ENCODE data around the gene LPAR3. TPM values are rescaled to one million over a fixed set of nuclear protein-coding genes. Genes with fewer than 3 reads are reported as not detected.

LPAR3 gene
- total and polyA plus RNA-seq, 2 of the 13 experiments (the other 11 are each of a cell fraction or from before 2014, with no cell fraction given): not detected

- H3K4me3 ChIP-seq (replicated peaks in 1 of 3; ENCODE audit: insufficient read depth in 1 of 3, low read depth in 2 of 3, low read length in 3 of 3): no peak overlapping the region
- no peak overlapping the region for H3K9ac ChIP-seq (ENCODE audit: insufficient read depth, low read depth, low read length)
- CTCF ChIA-PET (ENCODE audit: low intra/inter-chr PET ratio, low total read pairs): no interaction called here
- ATAC-seq (no peak), DNase-seq (ENCODE audit: low spot score) (no peak), FAIRE-seq (no peak)
- no peak overlapping the region for H2AFZ ChIP-seq (ENCODE audit: low read length)
- no peaks in the 10 kb centered on the region for H3K9me3 ChIP-seq (ENCODE audit: low read length)
- no peaks in the 10 kb centered on the region for H4K20me1 ChIP-seq (ENCODE audit: insufficient read depth, low read length)
- TF ChIP-seq ZC3H13 (CRISPR knock-in tag; IDR thresholded peaks at IDR 0.05) (no peak), ZNF605 (CRISPR knock-in tag; IDR thresholded peaks at IDR 0.05) (no peak)
- no peaks in the 10 kb centered on the region for H3K79me2 ChIP-seq (ENCODE audit: insufficient read depth, low read length)
- no peaks in the 10 kb centered on the region for H3K4me1 ChIP-seq (ENCODE audit: insufficient read depth, low read length)
- POLR2A ChIA-PET: no interaction called here
- H3K27me3 ChIP-seq (ENCODE audit: control insufficient read depth in 1 of 2, insufficient read depth in 2 of 2, low read length in 2 of 2): no peaks in the 10 kb centered on the region
- H3K4me2 ChIP-seq (ENCODE audit: low read depth, low read length): no peak overlapping the region
- no peak overlapping the region for H3K27ac ChIP-seq (ENCODE audit: extremely low read length, insufficient read depth, low read length)
- BruUV-seq (replicated peaks): no TSS peak
- 13% methylated on average over 3 of the region's 3 CpGs for WGBS (ENCODE audit: low lambda C conversion rate)
- in situ Hi-C loops (cut with HindIII; ENCODE audit: extremely low pct_ligation_motif_present, low pct_unique_long_range_greater_than_20kb) (no loop called here), intact Hi-C loops (cut with micrococcal nuclease; ENCODE audit: unreplicated experiment) (no loop called here)
- H3K36me3 ChIP-seq (replicated peaks in 1 of 2; ENCODE audit: control insufficient read depth in 1 of 2, insufficient read depth in 2 of 2, low read length in 2 of 2): no peaks in the 10 kb centered on the region
Observed at GRCh38 chr1:84836145-84836544, 56.9 kb downstream of the LPAR3 start.

GRCh38 chr1:84835169-84835568 lies 57.8 kb downstream of the LPAR3 start:
- ChIA-PET CTCF (ENCODE audit: low intra/inter-chr PET ratio, low total read pairs) (no interaction called here), POLR2A (no interaction called here)
- DNase-seq (ENCODE audit: low spot score) (no peak), ATAC-seq (no peak), FAIRE-seq (no peak)
- Histone ChIP-seq H3K27me3 (ENCODE audit: control insufficient read depth in 1 of 2, insufficient read depth in 2 of 2, low read length in 2 of 2) (no peaks in the 10 kb centered on the region), H3K9me3 (ENCODE audit: low read length) (no peaks in the 10 kb centered on the region), H3K4me3 (replicated peaks in 1 of 3; ENCODE audit: insufficient read depth in 1 of 3, low read depth in 2 of 3, low read length in 3 of 3) (no peak overlapping the region), H3K4me1 (ENCODE audit: insufficient read depth, low read length) (no peaks in the 10 kb centered on the region), H3K4me2 (ENCODE audit: low read depth, low read length) (no peak overlapping the region), H3K36me3 (replicated peaks in 1 of 2; ENCODE audit: control insufficient read depth in 1 of 2, insufficient read depth in 2 of 2, low read length in 2 of 2) (no peaks in the 10 kb centered on the region), H2AFZ (ENCODE audit: low read length) (no peak overlapping the region), H3K79me2 (ENCODE audit: insufficient read depth, low read length) (no peaks in the 10 kb centered on the region), H3K9ac (ENCODE audit: insufficient read depth, low read depth, low read length) (no peak overlapping the region), H4K20me1 (ENCODE audit: insufficient read depth, low read length) (no peaks in the 10 kb centered on the region), H3K27ac (ENCODE audit: extremely low read length, insufficient read depth, low read length) (no peak overlapping the region)
- no TSS peak for BruUV-seq (replicated peaks)
- WGBS (ENCODE audit: low lambda C conversion rate): 10% methylated on average over 7 of the region's 7 CpGs
- no peak for TF ChIP-seq ZNF674 (CRISPR knock-in tag; IDR thresholded peaks at IDR 0.05; ENCODE audit: low read depth)
- no peak for TF ChIP-seq CEBPZ (IDR thresholded peaks at IDR 0.05; ENCODE audit: low read length)
- TF ChIP-seq ZNF747 (CRISPR knock-in tag; IDR thresholded peaks at IDR 0.05; ENCODE audit: borderline replicate concordance): no peak
- no peak for TF ChIP-seq ZNF318 (CRISPR knock-in tag; IDR thresholded peaks at IDR 0.05)
- no peak for TF ChIP-seq HDAC2 (CRISPR knock-in tag; IDR thresholded peaks at IDR 0.05)
- no peak for TF ChIP-seq ATRX (CRISPR knock-in tag; IDR thresholded peaks at IDR 0.05; ENCODE audit: borderline replicate concordance)
- intact Hi-C loops (cut with micrococcal nuclease; ENCODE audit: unreplicated experiment) (no loop called here), in situ Hi-C loops (cut with HindIII; ENCODE audit: extremely low pct_ligation_motif_present, low pct_unique_long_range_greater_than_20kb) (no loop called here)

Data from HepG2 (cell line).